SK-N-SH (cell line): ENCODE data around the gene RBBP8. TPM values are rescaled to one million over a fixed set of nuclear protein-coding genes. Genes with fewer than 3 reads are reported as not detected.

Source experiments
- CTCF ChIA-PET: fragments of 300-600, 350-600 bp; formaldehyde crosslinking; extraction: SDS; loops from one replicate; lab custom pipeline; 2021; lab: Yijun Ruan, JAX
- POLR2A ChIA-PET: fragments of 350-600 bp; sonication (Branson Sonifier 250); formaldehyde crosslinking; extraction: SDS; loops from one replicate; lab custom pipeline; 2020; ENCODE audit warnings: antibody characterized with exemption, inconsistent platforms; lab: Yijun Ruan, JAX
- DNase-seq: peaks from one replicate; pipeline ENCODE4 v3.0.0; 2012
- H2AFZ ChIP-seq: fragments of 200-600 bp; sonication (generic); 2 replicates; pipeline ENCODE4 v1.8.1; 2016; ENCODE audit warnings: antibody characterized with exemption, mild to moderate bottlenecking, low read depth
- H3F3A ChIP-seq: fragments of 200-600 bp; sonication (generic); replicated peaks from 2 replicates; pipeline ENCODE3; 2016; ENCODE audit warnings: antibody characterized with exemption, mild to moderate bottlenecking; ENCODE audit not compliant: insufficient read depth
- H3K27ac ChIP-seq, 2 experiments: fragments of 200-500 bp in 1 of 2; fragments of 200-600 bp in 1 of 2; sonication (Bioruptor generic) in 1 of 2; sonication (generic), shearing (Covaris generic) in 1 of 2; 2 replicates each; pipeline versions ENCODE4 v1.5.1 to v1.6.1; 2014 to 2016; ENCODE audit warnings: low read depth in 2 of 2, inconsistent platforms in 1 of 2, low read length in 1 of 2, mild to moderate bottlenecking in 1 of 2, mixed read lengths in 1 of 2
- H3K27me3 ChIP-seq: fragments of 200-600 bp; sonication (generic), shearing (Covaris generic); 2 replicates; pipeline ENCODE4 v1.6.1; 2016; ENCODE audit warnings: mixed run types; ENCODE audit not compliant: insufficient read depth
- H3K36me3 ChIP-seq, 2 experiments: fragments of 200-500 bp in 1 of 2; fragments of 200-600 bp in 1 of 2; sonication (Bioruptor generic) in 1 of 2; sonication (generic) in 1 of 2; replicated peaks in 1 of 2; 2 replicates each; pipeline versions ENCODE3 to v1.5.1; 2014 to 2016; ENCODE audit warnings: low read length in 1 of 2, mild to moderate bottlenecking in 1 of 2; ENCODE audit not compliant: insufficient read depth in 2 of 2, control insufficient read depth in 1 of 2
- H3K4me1 ChIP-seq, 2 experiments: fragments of 200-500 bp in 1 of 2; fragments of 200-600 bp in 1 of 2; sonication (Bioruptor generic) in 1 of 2; sonication (generic), shearing (Covaris generic) in 1 of 2; 2 replicates each; pipeline versions ENCODE4 v1.5.1 to v1.6.1; 2014 to 2016; ENCODE audit warnings: low read depth in 1 of 2, low read length in 1 of 2, mixed run types in 1 of 2; ENCODE audit not compliant: insufficient read depth in 2 of 2, control insufficient read depth in 1 of 2
- H3K4me2 ChIP-seq: fragments of 200-600 bp; sonication (generic), shearing (Covaris generic); 2 replicates; pipeline ENCODE4 v1.6.1; 2017; ENCODE audit warnings: mixed run types
- H3K4me3 ChIP-seq, 2 experiments: fragments of 200-500 bp in 1 of 2; fragments of 200-600 bp in 1 of 2; sonication (Bioruptor generic) in 1 of 2; sonication (generic), shearing (Covaris generic) in 1 of 2; 2 replicates each; pipeline versions ENCODE4 v1.5.1 to v1.8.1; 2014 to 2016; ENCODE audit warnings: low read depth in 2 of 2, inconsistent platforms in 1 of 2, low read length in 1 of 2, mild to moderate bottlenecking in 1 of 2, mixed read lengths in 1 of 2, moderate library complexity in 1 of 2
- H3K79me2 ChIP-seq: fragments of 200-600 bp; sonication (generic); 2 replicates; pipeline ENCODE4 v1.8.1; 2017; ENCODE audit warnings: mild to moderate bottlenecking; ENCODE audit not compliant: insufficient read depth
- H3K9ac ChIP-seq: fragments of 200-600 bp; sonication (generic); 2 replicates; pipeline ENCODE4 v1.6.1; 2017; ENCODE audit warnings: mixed run types
- H3K9me2 ChIP-seq: fragments of 200-600 bp; sonication (generic); 2 replicates; pipeline ENCODE4 v1.6.1; 2017; ENCODE audit warnings: mixed run types
- H3K9me3 ChIP-seq: fragments of 200-600 bp; sonication (generic); 2 replicates; pipeline ENCODE4 v1.6.1; 2017; ENCODE audit warnings: mixed run types, mild to moderate bottlenecking, moderate library complexity
- H4K20me1 ChIP-seq: fragments of 200-600 bp; sonication (generic); 2 replicates; pipeline ENCODE4 v1.6.1; 2017; ENCODE audit warnings: mild to moderate bottlenecking, mixed run types; ENCODE audit not compliant: insufficient read depth
- CHD2 ChIP-seq: fragments of 150-350 bp; IDR thresholded peaks from 2 replicates; pipeline ENCODE4 v1.6.1; 2018; ENCODE audit warnings: low read length; ENCODE audit not compliant: partially characterized antibody
- ELF1 ChIP-seq: IDR thresholded peaks from 2 replicates; pipeline ENCODE4 v1.4.0; 2012
- EZH2phosphoT487 ChIP-seq: fragments of 200-600 bp; sonication (generic); IDR thresholded peaks from 2 replicates; pipeline ENCODE4 v1.6.1; 2017; ENCODE audit warnings: low read depth, mixed run types, mild to moderate bottlenecking, antibody characterized with exemption, moderate library complexity, borderline replicate concordance
- FOSL2 ChIP-seq: IDR thresholded peaks from 2 replicates; pipeline ENCODE4 v1.4.0; 2012; ENCODE audit warnings: low read depth, mild to moderate bottlenecking, moderate library complexity, borderline replicate concordance
- FOXJ3 ChIP-seq: sonication (generic); formaldehyde crosslinking; IDR thresholded peaks from 2 replicates; pipeline ENCODE4 v1.5.1; 2020; ENCODE audit warnings: mild to moderate bottlenecking, missing genetic modification reagents
- GABPA ChIP-seq: IDR thresholded peaks from 2 replicates; pipeline ENCODE4 v1.4.0; 2012; ENCODE audit warnings: low read depth, mild to moderate bottlenecking
- JUND ChIP-seq: IDR thresholded peaks from 2 replicates; pipeline ENCODE4 v1.4.0; 2012
- RCOR1 ChIP-seq: fragments of 150-350 bp; IDR thresholded peaks from 2 replicates; pipeline ENCODE4 v1.6.1; 2017; ENCODE audit warnings: antibody characterized with exemption, low read length
- RFX5 ChIP-seq: IDR thresholded peaks from 2 replicates; pipeline ENCODE4 v1.6.1; 2012; ENCODE audit warnings: mild to moderate bottlenecking, improper control_type of control experiment, low read length
- SMC3 ChIP-seq: IDR thresholded peaks from 2 replicates; pipeline ENCODE4 v1.6.1; 2012; ENCODE audit warnings: low read depth, low read length, improper control_type of control experiment
- TAF1 ChIP-seq: IDR thresholded peaks from 2 replicates; pipeline ENCODE4 v1.6.1; 2012; ENCODE audit warnings: low read depth, mild to moderate bottlenecking, low read length, moderate library complexity, borderline replicate concordance
- TCF12 ChIP-seq: IDR thresholded peaks from 2 replicates; pipeline ENCODE4 v1.4.0; 2012
- USF1 ChIP-seq: IDR thresholded peaks from 2 replicates; pipeline ENCODE4 v1.4.0; 2012; ENCODE audit warnings: low read depth, borderline replicate concordance
- WGBS: methylation state at CpG from one replicate; pipeline ENCODE4 v1.1.6; 2017; ENCODE audit warnings: low lambda C conversion rate; 5-methylcytosine and 5-hydroxymethylcytosine counted together
- polyA plus RNA-seq, 3 experiments: library from polyadenylated mRNA; depleted of rRNA; stranded (reverse); fragments of >200 nt; gene quantifications; 2 replicates each; pipeline ENCODE4 v1.2.3, GENCODE V29; 2012
- TF ChIP-seq, protein P1 (sequence below): IDR thresholded peaks from 2 replicates; pipeline ENCODE4 v1.4.0; 2012; ENCODE audit warnings: low read depth
- TF ChIP-seq, protein P2 (sequence below): fragments of 150-350 bp; IDR thresholded peaks from 2 replicates; pipeline ENCODE4 v1.6.1; 2017; ENCODE audit warnings: antibody characterized with exemption, low read length, low read depth, borderline replicate concordance

RBBP8 gene
- polyA plus RNA-seq, 1 of the 3 experiments (the other 2 are of a cell fraction), result 9.6 TPM

- Histone ChIP-seq H3K4me2 (no peak overlapping the region), H4K20me1 (no peaks in the 10 kb centered on the region), H3K4me1 (no peaks in the 10 kb centered on the region), H3K79me2 (no peaks in the 10 kb centered on the region), H2AFZ (no peak overlapping the region), H3K9me2 (no peaks in the 10 kb centered on the region), H3K4me3 (no peak overlapping the region), H3K27me3 (no peaks in the 10 kb centered on the region), H3F3A (no peaks in the 10 kb centered on the region), H3K9me3 (no peaks in the 10 kb centered on the region), H3K27ac (no peak overlapping the region), H3K9ac (no peak overlapping the region), H3K36me3 (no peaks in the 10 kb centered on the region)
- DNase-seq, result no peak
- ChIA-PET CTCF (no interaction called here), POLR2A (no interaction called here)
- 91% methylated on average over 10 of the region's 10 CpGs for WGBS
- TF ChIP-seq EZH2phosphoT487 (no peak), RCOR1 (no peak), SMC3 (no peak), USF1 (no peak), TAF1 (no peak)
These were observed 136.4 kb downstream of the RBBP8 start for GRCh38 chr18:23069481-23069880.

- no peaks in the 10 kb centered on the region for H3F3A ChIP-seq
- no peaks in the 10 kb centered on the region for H3K36me3 ChIP-seq
- no peaks in the 10 kb centered on the region for H3K27me3 ChIP-seq
- no peak overlapping the region for H2AFZ ChIP-seq
- 30% methylated on average over 1 of the region's 1 CpG for WGBS
- no peaks in the 10 kb centered on the region for H3K79me2 ChIP-seq
- H3K4me1 ChIP-seq, result no peaks in the 10 kb centered on the region
- no peak for TF ChIP-seq RFX5
- TF ChIP-seq TCF12, result no peak
- TF ChIP-seq, protein P1, sequence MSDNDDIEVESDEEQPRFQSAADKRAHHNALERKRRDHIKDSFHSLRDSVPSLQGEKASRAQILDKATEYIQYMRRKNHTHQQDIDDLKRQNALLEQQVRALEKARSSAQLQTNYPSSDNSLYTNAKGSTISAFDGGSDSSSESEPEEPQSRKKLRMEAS, result no peak
- TF ChIP-seq SMC3, result no peak
- TF ChIP-seq, protein P2, sequence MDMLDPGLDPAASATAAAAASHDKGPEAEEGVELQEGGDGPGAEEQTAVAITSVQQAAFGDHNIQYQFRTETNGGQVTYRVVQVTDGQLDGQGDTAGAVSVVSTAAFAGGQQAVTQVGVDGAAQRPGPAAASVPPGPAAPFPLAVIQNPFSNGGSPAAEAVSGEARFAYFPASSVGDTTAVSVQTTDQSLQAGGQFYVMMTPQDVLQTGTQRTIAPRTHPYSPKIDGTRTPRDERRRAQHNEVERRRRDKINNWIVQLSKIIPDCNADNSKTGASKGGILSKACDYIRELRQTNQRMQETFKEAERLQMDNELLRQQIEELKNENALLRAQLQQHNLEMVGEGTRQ, result no peak
- no peak for TF ChIP-seq JUND
- no peak for TF ChIP-seq TAF1
- TF ChIP-seq FOXJ3, result no peak
- no peak for TF ChIP-seq ELF1
- TF ChIP-seq FOSL2, result no peak
- no peak for TF ChIP-seq GABPA
- TF ChIP-seq CHD2, result no peak
- no peak for TF ChIP-seq EZH2phosphoT487
- no peak overlapping the region for H3K4me2 ChIP-seq
- H3K9me3 ChIP-seq, result no peaks in the 10 kb centered on the region
- no peak overlapping the region for H3K4me3 ChIP-seq
- H3K27ac ChIP-seq, result no peak overlapping the region
- CTCF ChIA-PET, result no interaction called here
- no peaks in the 10 kb centered on the region for H3K9me2 ChIP-seq
- DNase-seq, result no peak
- no peaks in the 10 kb centered on the region for H4K20me1 ChIP-seq
- POLR2A ChIA-PET, result no interaction called here
- no peak overlapping the region for H3K9ac ChIP-seq
These were observed 136.8 kb downstream of the RBBP8 start for GRCh38 chr18:23069898-23070297.
